ENCODE results near the gene ECHDC1.

ECHDC1 gene

DNA sequence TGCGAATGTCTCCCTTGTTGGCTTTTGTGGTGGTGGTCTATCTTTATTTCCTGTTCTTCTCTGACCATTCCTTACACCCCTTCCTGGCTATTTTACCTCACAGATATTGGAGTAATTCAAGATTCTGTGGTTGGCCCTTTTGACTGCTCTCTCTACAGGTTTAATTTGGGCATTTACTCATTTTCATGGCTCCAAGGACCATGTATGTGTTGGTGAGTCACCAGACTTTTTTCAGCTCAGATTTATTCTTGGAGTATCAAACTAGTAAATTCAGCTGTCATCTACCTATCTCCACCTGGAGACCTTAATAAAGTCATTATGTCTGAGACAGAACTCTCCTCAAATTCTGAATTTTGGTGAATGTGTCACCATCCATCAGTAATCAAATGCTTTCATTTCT, 61.2 kb downstream of the ECHDC1 start:
- no peak for DNase-seq

DNA sequence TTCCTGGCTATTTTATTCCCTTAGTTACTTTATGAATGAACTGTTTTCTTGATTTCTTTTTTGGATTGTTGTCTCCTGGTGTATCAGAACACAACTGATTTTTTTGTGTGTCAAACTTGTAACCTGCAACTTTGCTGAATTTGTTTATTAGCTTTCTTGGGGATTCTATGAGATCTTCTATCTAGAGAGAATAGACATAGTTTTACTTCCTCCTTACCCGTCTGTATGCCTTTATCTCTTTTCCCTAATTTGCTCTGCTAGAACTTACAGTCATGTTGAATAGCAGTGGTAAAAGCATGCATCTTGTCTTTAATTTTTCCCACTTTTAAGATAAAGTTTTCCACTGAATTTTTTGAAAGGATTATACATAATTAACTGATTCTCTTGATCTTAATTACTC, 63.6 kb downstream of the ECHDC1 start:
- DNase-seq = no peak

DNA sequence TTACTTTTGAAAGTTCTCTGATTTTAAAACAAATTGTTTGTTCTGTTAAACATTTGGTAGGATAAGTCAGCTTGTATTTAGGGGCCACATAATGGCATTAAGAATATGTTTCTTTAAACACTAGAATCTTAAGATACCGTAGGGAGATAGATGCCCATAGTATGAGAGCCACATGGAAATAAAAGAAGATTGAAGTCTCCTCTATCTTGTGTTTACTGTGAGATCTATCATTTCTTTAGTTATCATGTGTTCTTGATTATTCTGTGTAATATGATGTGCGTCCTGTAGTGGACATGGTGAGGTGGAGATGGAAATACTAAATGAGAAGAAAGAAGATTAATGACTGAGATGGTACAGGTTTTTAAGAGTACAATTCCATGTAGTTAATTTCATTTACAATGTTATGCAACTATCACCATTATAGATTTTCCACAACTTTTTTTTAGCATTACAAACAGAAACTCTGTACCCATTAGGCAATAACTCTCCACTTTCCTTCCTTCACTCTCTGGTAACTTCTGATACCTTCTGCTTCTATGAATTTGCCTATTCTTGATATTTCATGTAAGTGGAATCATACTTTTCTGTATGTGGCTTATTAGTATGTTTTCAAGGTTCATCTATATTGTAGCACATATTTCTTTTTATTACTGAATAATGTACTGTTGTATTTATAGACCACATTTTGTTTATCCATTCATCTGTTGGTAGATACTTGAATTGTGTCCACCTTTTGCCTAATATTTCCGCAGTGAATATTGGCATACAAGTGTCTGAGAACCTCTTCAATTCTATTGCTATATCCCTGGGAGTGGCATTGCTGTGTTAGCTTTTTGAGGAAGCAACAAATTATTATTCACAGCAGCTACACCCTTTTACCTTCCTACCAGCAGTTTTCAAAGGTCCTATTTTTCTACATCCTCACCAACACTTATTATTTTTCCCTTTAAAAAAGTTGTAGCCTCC, 65.2 kb downstream of the ECHDC1 start:
- DNase-seq = no peak

DNA sequence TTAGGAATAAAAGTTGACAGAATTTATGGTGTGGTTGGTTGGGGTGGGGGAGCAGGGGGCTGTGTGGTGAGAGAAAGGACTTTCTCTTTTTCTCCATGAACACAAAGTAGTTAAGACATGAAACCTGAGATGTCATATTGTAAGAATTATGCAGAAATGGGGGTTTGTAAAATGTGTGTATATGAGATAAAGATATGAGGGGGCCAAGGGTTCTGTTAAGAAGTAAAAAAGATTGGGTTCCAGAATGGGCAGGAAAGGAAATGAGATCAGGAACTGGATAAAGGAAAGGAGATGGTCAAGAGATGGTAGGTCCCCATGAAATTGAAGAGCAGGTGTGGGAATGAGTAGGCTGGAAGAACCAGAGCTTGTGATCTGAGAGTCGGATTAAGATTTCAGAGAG, 67.1 kb downstream of the ECHDC1 start:
- DNase-seq = no peak

DNA sequence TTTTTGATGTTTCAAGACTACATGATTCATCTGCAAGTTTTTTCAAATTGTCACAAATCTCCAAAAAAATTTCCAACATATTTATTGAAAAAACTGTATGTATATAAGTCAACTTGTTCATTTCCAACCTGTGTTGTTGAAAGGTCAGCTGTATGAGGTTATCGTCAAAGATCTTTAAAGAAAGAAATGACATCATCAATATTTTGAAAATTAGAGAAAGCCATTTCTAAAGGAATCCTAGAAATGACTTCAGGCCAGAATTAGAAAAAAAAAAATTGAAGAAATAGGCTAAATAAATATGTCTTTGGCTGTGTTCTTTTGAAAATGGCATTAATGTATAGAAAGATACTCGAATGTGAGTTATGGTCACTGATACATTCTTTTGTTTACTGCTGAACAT, 69.9 kb downstream of the ECHDC1 start:
- DNase-seq = no peak

DNA sequence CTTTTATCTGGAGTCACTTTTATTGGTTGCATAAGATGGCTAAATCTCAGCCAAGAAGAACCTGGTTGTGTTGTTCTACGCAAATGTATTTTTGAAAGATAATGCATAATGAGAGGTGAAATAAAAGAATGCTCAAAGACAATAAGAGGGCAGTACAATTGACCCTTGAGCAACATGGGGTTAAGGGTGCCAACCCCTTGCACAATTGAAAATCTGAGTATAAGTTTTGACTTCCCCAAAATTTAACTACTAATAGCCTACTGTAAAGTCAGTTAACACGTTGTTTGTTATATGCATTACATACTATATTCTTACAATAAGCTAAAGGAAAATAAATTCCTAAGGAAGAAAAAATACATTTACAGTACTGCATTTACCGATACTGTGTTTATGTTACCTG, 70.8 kb downstream of the ECHDC1 start:
- DNase-seq = no peak

DNA sequence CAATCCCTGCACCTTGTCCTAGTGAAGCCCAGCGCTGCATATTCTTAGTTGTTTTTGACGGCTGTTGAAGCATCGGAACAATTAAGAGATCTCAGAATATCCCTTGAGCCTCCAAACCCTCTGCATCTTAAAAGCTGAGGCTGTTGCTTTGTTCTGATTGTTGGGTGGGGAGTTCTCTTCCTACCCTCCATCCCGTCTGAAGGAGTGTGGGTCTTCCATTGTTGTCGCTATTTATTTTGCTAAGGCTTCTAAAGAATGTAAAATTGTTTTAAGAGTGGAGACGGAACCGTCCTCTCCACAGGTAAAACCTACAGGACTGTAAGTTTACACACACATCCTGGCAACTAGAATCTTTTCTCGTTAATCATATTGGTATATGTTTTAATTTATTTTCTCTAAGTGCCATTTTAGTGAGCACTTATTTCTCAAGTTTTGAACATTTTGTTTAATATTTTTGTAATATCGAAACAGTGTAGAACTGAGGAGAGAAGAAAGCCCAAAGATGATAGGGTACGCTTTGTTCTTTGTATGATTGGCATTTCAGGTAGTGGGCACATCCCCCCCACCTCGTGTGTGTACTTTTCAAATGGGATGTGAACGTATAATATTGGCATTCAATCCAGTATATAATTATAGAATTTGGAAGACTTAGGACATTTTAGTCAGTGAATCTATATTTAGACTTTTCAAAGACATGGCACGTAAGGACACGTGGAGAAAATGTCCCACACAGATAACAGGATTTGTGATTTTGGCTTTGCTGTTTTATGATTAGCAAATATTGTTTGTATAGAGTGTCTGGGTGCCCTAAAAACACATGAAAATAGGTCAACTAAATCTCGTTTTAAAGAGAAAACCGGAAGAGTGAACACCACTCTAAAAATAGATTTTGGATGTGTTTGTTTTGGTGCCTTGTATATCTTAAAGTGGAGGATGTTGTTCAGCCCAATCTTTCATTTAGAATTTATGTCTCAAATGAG, 75.5 kb downstream of the ECHDC1 start:
- DNase-seq = no peak

DNA sequence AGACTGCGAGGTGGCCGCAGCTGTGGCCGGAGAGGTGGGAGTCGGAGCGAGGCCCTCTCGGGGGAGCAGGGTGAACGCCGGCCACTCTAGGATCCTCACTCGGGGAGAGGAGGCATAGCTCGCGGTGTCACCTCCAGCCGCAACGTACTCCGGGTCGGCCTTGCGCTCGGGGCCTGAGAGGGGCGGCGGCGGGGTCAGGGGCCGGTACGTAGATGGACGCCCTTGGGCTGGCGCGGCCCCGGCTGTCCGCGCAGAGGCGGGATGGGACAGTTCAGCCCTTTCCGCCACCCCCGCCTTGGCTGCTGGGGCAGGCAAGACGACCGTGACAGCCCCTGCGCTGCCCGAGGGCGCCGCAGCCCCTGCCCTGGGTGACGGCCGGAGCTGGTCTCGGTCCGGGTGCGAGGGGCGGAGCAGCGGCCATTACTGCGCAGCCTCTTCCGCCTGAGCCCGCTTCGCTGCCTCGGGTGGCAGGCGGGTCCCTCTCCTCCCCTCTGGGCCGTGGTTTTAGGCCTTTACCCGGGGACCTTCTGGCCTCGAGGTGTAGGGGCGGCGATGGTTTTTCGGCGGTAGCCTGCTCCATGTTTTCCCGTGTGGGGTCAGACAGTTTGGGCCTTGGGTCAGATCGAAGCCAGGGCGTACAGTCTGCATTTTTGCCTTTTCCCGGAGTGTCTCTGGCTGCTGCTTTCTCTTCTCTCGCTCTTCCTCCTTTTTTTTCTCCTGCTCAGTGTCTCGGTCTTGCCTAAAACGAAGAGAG, 76.3 kb downstream of the ECHDC1 start:
- DNase-seq = no peak

DNA sequence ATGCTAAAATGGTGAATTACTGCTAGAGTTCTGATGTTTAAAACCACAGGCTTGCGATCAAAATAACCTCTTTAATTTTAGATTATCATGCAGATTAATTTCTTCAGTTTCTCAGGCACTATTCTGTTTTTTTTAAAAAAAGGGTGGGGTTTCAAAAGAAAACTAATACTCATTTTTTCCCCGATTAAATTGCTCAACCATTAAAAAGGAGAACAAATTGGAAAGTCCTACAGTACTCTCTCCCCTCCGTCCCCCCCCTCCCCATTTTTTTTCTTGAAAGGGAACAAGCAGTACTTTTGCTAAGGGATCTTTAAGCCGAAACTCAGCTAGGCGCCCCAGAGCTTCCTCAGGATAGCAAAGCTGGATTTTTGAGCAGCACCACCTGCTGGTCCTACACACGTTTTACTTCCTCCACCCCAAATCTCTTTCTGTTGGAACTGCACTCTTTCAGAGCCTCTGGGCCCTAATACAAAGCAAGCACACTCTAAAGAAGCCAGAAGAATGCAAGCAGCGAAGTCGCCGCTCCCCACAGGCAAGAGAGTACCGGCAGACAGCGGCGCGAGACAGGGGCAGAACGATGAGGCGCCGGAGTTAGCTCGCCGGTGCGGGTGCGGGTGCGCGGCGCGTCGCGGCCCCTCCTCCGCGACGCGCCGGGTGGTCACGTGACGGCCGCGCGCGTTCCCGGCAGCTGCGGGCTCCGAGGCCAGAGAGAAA, 77.1 kb downstream of the ECHDC1 start, which contains the start of gene RNF146:
Gene RNF146 (plus strand): TSS at position 687 of the 714 bp plus-strand sequence. CDS start 13,475 bp downstream, outside the sequence.
- DNase-seq = no peak

DNA sequence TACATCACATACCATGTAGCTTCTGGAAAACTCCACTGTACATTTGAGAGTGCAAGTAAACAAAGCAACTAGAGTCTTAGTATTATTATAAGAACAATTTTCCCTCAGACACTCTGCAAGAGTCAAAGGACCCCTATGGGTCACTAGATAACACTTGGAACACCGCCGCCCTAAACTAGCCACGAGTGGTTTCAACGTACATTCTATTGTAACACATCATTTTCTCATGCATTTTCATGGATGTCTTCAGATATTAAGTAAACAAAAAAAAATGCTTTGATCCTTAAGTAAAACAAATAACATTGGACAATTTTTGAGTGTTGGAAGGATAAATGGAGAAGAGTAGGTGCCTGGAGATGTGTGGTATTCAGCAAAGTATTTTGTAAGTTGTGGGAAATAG, 79.9 kb downstream of the ECHDC1 start:
- DNase-seq = no peak

DNA sequence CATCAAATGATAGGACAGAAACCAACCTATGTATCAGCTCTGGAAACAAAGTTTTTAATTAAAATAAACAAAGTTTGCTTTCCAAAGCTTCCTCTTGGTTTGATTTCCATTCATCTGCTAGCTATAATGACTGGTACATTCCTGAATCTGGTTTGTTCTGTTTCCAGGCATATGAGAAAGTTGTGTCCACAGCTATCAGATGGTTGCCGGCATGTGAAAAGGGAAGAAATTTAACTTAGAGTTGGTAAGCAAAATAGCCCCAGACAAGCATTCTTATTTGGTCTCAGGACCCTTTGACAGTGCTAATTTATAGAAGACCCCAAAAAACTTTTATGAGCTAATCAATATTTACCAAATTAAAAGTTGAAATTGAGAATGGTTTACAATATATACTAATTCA, 80.5 kb downstream of the ECHDC1 start:
- no peak for DNase-seq

DNA sequence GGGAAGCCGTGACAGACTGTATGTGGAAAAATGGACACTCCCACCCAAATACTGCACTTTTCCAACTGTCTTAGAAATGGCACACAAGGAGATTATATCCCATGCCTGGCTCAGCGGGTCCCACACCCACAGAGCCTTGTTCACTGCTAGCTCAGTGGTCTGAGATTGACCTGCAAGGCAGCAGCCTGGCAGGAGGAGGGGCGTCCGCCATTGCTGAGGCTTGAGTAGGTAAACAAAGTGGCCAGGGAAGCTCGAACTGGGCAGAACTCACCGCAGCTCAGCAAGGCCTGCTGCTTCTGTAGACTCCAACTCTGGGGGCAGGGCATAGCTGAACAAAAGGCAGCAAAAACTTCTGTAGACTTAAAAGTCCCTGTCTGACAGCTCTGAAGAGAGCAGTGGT, 88.1 kb downstream of the ECHDC1 start:
- DNase-seq = no peak

DNA sequence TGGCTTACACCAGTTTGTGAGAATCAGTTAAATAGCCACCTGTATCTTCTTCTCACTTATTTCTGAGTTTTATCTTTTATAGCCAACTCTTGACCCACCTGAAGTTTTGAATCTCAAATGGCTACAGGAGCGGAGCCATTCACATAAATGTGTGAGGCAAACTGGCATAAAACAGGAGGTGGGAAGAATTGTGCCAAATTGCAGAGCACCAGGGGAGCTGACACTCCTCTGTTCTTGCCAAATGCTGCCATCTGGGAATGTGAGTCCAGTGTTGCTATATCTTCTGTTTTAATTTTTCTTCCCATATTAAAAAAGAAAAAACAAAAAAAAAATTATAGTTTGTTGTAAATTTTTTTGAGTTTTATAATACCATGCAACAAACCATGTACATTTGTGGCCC, 93.8 kb downstream of the ECHDC1 start:
- DNase-seq = no peak

DNA sequence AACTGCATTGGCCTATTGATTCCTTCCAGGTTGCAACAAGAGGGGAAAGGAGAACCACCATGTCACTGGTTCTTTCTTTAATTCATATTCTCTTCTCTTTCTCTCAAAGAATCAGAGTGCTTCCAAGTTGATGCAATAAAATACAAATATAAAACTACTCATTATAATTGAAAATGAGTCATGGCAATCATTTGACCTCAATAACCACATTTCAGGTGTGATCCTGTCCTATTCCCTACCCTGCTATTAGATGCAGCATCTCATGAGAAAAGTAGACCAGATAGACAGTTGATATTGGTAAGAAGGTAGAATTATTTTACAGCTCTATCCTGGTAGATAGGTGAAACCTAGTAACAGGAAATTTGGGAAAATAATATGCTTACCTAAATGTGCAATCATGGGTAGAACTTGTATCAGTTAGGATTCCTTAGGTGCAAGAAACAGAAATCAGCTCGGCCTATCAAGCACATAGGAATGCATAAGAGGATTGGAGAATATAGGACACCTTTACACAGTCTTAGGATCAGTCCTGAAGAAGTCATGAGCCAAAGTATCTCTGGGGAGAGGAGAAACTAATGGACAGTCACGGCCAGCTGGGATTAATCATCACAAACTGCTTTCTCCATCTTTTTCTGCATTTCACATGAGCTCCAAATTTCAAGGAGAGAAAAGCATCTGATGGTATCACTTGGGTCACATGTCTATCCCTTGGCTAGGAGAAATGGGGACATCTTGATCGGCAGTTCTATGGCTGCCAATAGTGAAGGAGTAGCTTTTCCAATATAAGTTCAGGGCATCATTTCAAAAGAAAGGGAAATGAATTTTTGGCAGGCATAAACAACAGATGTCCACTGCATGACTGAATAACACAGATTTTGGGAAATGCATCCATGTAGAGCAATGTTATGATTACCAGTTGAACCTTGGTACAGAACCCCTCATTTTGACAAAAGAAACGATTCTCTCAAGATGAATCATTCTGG, 96.0 kb downstream of the ECHDC1 start:
- DNase-seq = no peak

DNA sequence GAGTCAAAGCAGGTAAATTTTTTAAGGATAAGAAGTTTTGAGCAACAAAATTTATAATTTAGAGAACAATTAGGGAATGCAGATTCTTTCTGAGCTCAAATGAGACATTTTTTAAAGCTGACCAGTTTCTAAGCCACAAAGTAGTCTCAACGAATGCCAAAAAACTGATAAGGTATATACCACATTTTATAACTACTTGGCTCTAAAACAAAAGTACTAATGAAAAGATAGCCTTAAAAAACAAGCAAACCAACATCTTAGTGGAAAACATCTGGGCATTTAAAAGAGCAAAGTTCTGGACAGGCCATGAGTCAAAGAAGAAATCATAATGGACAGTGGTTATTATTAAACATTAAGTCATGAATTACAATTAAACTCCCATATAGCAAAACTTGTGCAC, 99.9 kb downstream of the ECHDC1 start:
- DNase-seq = no peak
